Loucy (cell line): ENCODE data around the gene MALL.
"Not testable (repeated sequence)": the region's sequence is repeated elsewhere in the genome, so short reads cannot be mapped to it uniquely, and the experiment has no call there.

Experiments used
- CTCF ChIP-seq: fragments of 200-600 bp; sonication (generic); conservative IDR thresholded peaks from 2 replicates; pipeline ENCODE4 v1.5.1; 2014; ENCODE audit warnings: mild to moderate bottlenecking, antibody characterized with exemption, low read length
- EZH2phosphoT487 ChIP-seq: fragments of 200-600 bp; IDR thresholded peaks from 2 replicates; pipeline ENCODE4 v1.6.1; 2018; ENCODE audit warnings: antibody characterized with exemption, mild to moderate bottlenecking, moderate library complexity, borderline replicate concordance

GRCh38 chr2:110100880-110101279 is 14.7 kb downstream of the MALL start:
- not testable (repeated sequence) for TF ChIP-seq CTCF, EZH2phosphoT487
